HepG2 (cell line): ENCODE data around the gene MPP3. TPM values are rescaled to one million over a fixed set of nuclear protein-coding genes. Genes with fewer than 3 reads are reported as not detected.

Experiments used
- BATF2 ChIP-seq: sonication (generic); formaldehyde crosslinking; IDR thresholded peaks from 2 replicates; pipeline ENCODE4 v1.8.0; 2022; ENCODE audit warnings: mild to moderate bottlenecking, missing genetic modification reagents, moderate library complexity
- BCL6 ChIP-seq: IDR thresholded peaks from 2 replicates; pipeline ENCODE4 v1.6.1; 2016; ENCODE audit warnings: missing genetic modification reagents, missing compliant biosample characterization
- CERS6 ChIP-seq: sonication (generic); formaldehyde crosslinking; IDR thresholded peaks from 2 replicates; pipeline ENCODE4 v1.5.0; 2020; ENCODE audit warnings: missing genetic modification reagents
- CHCHD3 ChIP-seq: sonication (generic); formaldehyde crosslinking; IDR thresholded peaks from 2 replicates; pipeline ENCODE4 v1.8.0; 2022; ENCODE audit warnings: mild to moderate bottlenecking, missing genetic modification reagents, moderate library complexity
- CREM ChIP-seq, 2 experiments: sonication (generic) in 1 of 2; formaldehyde crosslinking in 1 of 2; IDR thresholded peaks; 2 replicates each; pipeline versions ENCODE4 v1.4.0 to v1.6.1; 2016 to 2020; ENCODE audit warnings: antibody characterized with exemption in 1 of 2, mild to moderate bottlenecking in 1 of 2, missing genetic modification reagents in 1 of 2
- HMGXB3 ChIP-seq: sonication (generic); formaldehyde crosslinking; IDR thresholded peaks from 2 replicates; pipeline ENCODE4 v1.4.0; 2020; ENCODE audit warnings: missing genetic modification reagents, borderline replicate concordance
- KDM2A ChIP-seq: sonication (generic); formaldehyde crosslinking; IDR thresholded peaks from 2 replicates; pipeline ENCODE4 v1.4.0; 2020; ENCODE audit warnings: low read depth, missing genetic modification reagents, borderline replicate concordance
- KDM5A ChIP-seq: fragments of 200-600 bp; sonication (generic); IDR thresholded peaks from 2 replicates; pipeline ENCODE4 v1.7.0; 2018; ENCODE audit warnings: antibody characterized with exemption, mild to moderate bottlenecking, low read length, borderline replicate concordance
- PAF1 ChIP-seq: IDR thresholded peaks from 2 replicates; pipeline ENCODE4 v1.6.1; 2016; ENCODE audit warnings: missing genetic modification reagents, missing compliant biosample characterization
- RAD51 ChIP-seq: fragments of 450-650 bp; IDR thresholded peaks from 2 replicates; pipeline ENCODE4 v1.6.1; 2016; ENCODE audit warnings: borderline replicate concordance
- TRIM24 ChIP-seq: sonication (generic); formaldehyde crosslinking; IDR thresholded peaks from 2 replicates; pipeline ENCODE4 v1.8.0; 2022; ENCODE audit warnings: mild to moderate bottlenecking, missing genetic modification reagents
- ZBTB21 ChIP-seq: sonication (generic); formaldehyde crosslinking; IDR thresholded peaks from 2 replicates; pipeline ENCODE4 v1.4.0; 2020; ENCODE audit warnings: missing genetic modification reagents
- ZBTB33 ChIP-seq: sonication (generic); formaldehyde crosslinking; IDR thresholded peaks from 2 replicates; pipeline ENCODE4 v1.4.0; 2020; ENCODE audit warnings: missing genetic modification reagents
- ZNF891 ChIP-seq: sonication (generic); formaldehyde crosslinking; IDR thresholded peaks from 2 replicates; pipeline ENCODE4 v1.5.0; 2020; ENCODE audit warnings: mild to moderate bottlenecking, missing genetic modification reagents
- polyA plus RNA-seq, 8 experiments: library from polyadenylated mRNA; depleted of rRNA in 3 of 8; stranded (reverse) in 7 of 8; unstranded in 1 of 8; fragments of >200 nt; fragmentation: Illumina TruSeq in 4 of 8; extraction: Trizol in 4 of 8; gene quantifications; 2 replicates each; pipeline versions ENCODE4 v1.2.1 to v1.2.3, GENCODE V29; 2011 to 2016; ENCODE audit warnings: low read depth in 4 of 8, missing spikeins in 1 of 8, mixed read lengths in 1 of 8; ENCODE audit not compliant: insufficient read depth in 1 of 8
- total RNA-seq, 5 experiments: library from RNA; depleted of rRNA; stranded (reverse); fragments of >200 nt; fragmentation: Illumina TruSeq; extraction: Trizol; gene quantifications; 2 replicates each; pipeline ENCODE4 v1.2.3, GENCODE V29; 2016; ENCODE audit warnings: low read depth in 1 of 5
- TF ChIP-seq, protein P1 (sequence below): IDR thresholded peaks from 2 replicates; pipeline ENCODE4 v1.6.1; 2018; ENCODE audit warnings: missing genetic modification reagents, mild to moderate bottlenecking, missing compliant biosample characterization
- TF ChIP-seq, protein P2 (sequence below): sonication (generic); formaldehyde crosslinking; IDR thresholded peaks from 2 replicates; pipeline ENCODE4 v1.4.0; 2020; ENCODE audit warnings: mild to moderate bottlenecking, low read depth, missing genetic modification reagents

The MPP3 gene
- total and polyA plus RNA-seq, 2 of the 13 experiments (the other 11 are each of a cell fraction or from before 2014, with no cell fraction given) = 0.91 to 1.8 TPM

DNA sequence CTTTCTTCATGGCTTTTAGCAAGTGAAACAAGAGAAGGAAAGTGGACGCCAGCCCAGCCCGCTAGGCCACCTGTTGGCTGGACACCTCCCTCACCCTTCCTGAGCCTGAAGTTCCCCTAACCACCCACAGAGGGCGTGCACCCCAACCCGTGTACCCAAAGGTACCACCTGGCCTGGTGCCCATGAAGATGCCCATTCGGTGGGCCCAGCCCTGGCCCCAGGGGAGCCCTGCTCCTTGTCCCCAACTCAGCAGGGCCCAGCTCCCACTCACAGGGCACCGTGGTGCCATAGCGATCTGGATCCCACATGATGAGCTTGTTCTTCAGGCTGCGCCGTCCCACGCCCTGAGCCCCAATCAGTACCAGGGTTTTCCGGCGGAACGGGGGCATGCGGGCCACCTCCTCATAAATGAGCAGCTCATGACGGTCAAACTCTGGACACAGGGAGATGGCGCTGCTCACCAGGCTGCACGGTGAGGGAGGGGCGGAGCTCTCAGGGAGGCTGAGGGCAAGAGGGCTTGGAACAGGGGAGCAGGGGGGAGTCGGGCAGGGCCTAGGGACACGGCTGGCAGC, 47.6 kb upstream of the MPP3 start (continued):
- TF ChIP-seq HMGXB3 (CRISPR knock-in tag) (no peak), CREM (IDR thresholded peaks at IDR 0.05) (no peak), CREM (CRISPR knock-in tag; IDR thresholded peaks at IDR 0.05) (no peak), KDM5A (no peak), BATF2 (no peak), ZBTB33 (CRISPR knock-in tag) (no peak), CERS6 (no peak), KDM2A (CRISPR knock-in tag) (no peak), RAD51 (no peak), CHCHD3 (no peak), PAF1 (no peak), TRIM24 (CRISPR knock-in tag) (no peak), ZNF891 (CRISPR knock-in tag) (peak; percentile 82), BCL6 (CRISPR knock-in tag) (no peak), ZBTB21 (CRISPR knock-in tag) (no peak)
- TF ChIP-seq, protein P1, sequence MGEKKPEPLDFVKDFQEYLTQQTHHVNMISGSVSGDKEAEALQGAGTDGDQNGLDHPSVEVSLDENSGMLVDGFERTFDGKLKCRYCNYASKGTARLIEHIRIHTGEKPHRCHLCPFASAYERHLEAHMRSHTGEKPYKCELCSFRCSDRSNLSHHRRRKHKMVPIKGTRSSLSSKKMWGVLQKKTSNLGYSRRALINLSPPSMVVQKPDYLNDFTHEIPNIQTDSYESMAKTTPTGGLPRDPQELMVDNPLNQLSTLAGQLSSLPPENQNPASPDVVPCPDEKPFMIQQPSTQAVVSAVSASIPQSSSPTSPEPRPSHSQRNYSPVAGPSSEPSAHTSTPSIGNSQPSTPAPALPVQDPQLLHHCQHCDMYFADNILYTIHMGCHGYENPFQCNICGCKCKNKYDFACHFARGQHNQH (CRISPR knock-in tag) = no peak
- TF ChIP-seq, protein P2, sequence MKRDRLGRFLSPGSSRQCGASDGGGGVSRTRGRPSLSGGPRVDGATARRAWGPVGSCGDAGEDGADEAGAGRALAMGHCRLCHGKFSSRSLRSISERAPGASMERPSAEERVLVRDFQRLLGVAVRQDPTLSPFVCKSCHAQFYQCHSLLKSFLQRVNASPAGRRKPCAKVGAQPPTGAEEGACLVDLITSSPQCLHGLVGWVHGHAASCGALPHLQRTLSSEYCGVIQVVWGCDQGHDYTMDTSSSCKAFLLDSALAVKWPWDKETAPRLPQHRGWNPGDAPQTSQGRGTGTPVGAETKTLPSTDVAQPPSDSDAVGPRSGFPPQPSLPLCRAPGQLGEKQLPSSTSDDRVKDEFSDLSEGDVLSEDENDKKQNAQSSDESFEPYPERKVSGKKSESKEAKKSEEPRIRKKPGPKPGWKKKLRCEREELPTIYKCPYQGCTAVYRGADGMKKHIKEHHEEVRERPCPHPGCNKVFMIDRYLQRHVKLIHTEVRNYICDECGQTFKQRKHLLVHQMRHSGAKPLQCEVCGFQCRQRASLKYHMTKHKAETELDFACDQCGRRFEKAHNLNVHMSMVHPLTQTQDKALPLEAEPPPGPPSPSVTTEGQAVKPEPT (CRISPR knock-in tag) = no peak
